CD14-positive monocyte (primary cell): ENCODE measurements around the gene KCNMB1. TPM values are rescaled to one million over a fixed set of nuclear protein-coding genes. Genes with fewer than 3 reads are reported as not detected.
A peak's percentile ranks its signal among the peaks of the same experiment; 100 is the strongest.

Experiments used
- DNase-seq, 3 donors: peaks; one replicate each; pipeline ENCODE4 v3.0.0-alpha.2; 2011 to 2022
- H2AFZ ChIP-seq: 2 replicates; pipeline ENCODE4 v1.6.0; 2012; ENCODE audit warnings: mild to moderate bottlenecking, low read depth, low read length, inconsistent platforms; ENCODE audit not compliant: insufficient read depth, poor library complexity, severe bottlenecking
- H3K27ac ChIP-seq, 2 donors: 1 replicate in 1 of 2; 2 replicates in 1 of 2; pipeline ENCODE4 v1.5.1; 2012 to 2013; ENCODE audit warnings: low read length in 2 of 2, control low read depth in 1 of 2, inconsistent platforms in 1 of 2, low read depth in 1 of 2, mild to moderate bottlenecking in 1 of 2
- H3K27me3 ChIP-seq, 2 donors: one replicate each; pipeline versions ENCODE4 v1.6.0 to v1.6.1; 2011 to 2013; ENCODE audit warnings: low read length in 2 of 2; ENCODE audit not compliant: control insufficient read depth in 2 of 2, insufficient read depth in 2 of 2
- H3K36me3 ChIP-seq, 2 donors: replicated peaks in 1 of 2; 1 replicate in 1 of 2; 2 replicates in 1 of 2; pipeline versions ENCODE4 v1.5.1 to v1.6.1; 2012 to 2013; ENCODE audit warnings: low read length in 2 of 2, control low read depth in 1 of 2, inconsistent platforms in 1 of 2, mild to moderate bottlenecking in 1 of 2; ENCODE audit not compliant: insufficient read depth in 2 of 2, control insufficient read depth in 1 of 2
- H3K4me1 ChIP-seq, 2 donors: 1 replicate in 1 of 2; 2 replicates in 1 of 2; pipeline versions ENCODE4 v1.5.1 to v1.6.1; 2012 to 2013; ENCODE audit warnings: low read length in 2 of 2, control low read depth in 1 of 2, inconsistent platforms in 1 of 2, mild to moderate bottlenecking in 1 of 2, moderate library complexity in 1 of 2; ENCODE audit not compliant: insufficient read depth in 2 of 2, control insufficient read depth in 1 of 2
- H3K4me2 ChIP-seq: replicated peaks from 2 replicates; pipeline ENCODE3; 2012; ENCODE audit warnings: low read length, moderate library complexity, mild to moderate bottlenecking; ENCODE audit not compliant: poor library complexity, severe bottlenecking; ENCODE audit errors: extremely low read depth
- H3K4me3 ChIP-seq, 3 experiments: fragments of 200-600 bp in 1 of 3; sonication (generic) in 1 of 3; replicated peaks in 1 of 3; 1 replicate in 2 of 3; 2 replicates in 1 of 3; pipeline ENCODE4 v1.5.1; 2011 to 2013; ENCODE audit warnings: low read length in 3 of 3, mild to moderate bottlenecking in 3 of 3, control low read depth in 2 of 3, low read depth in 2 of 3, inconsistent platforms in 1 of 3, moderate library complexity in 1 of 3
- H3K79me2 ChIP-seq: 2 replicates; pipeline ENCODE4 v1.6.0; 2012; ENCODE audit warnings: mild to moderate bottlenecking, control low read depth, inconsistent platforms, low read length, moderate library complexity; ENCODE audit not compliant: insufficient read depth
- H3K9ac ChIP-seq: 2 replicates; pipeline ENCODE4 v1.6.0; 2017; ENCODE audit warnings: low read length, mild to moderate bottlenecking; ENCODE audit not compliant: insufficient read depth, poor library complexity, severe bottlenecking
- H3K9me3 ChIP-seq, 2 donors: replicated peaks in 1 of 2; 1 replicate in 1 of 2; 2 replicates in 1 of 2; pipeline versions ENCODE4 v1.5.1 to v1.6.1; 2012 to 2013; ENCODE audit warnings: low read length in 2 of 2, control low read depth in 1 of 2; ENCODE audit not compliant: control insufficient read depth in 1 of 2, insufficient read depth in 1 of 2
- H4K20me1 ChIP-seq: 2 replicates; pipeline ENCODE4 v1.6.0; 2012; ENCODE audit warnings: mild to moderate bottlenecking, low read length, control low read depth, moderate library complexity; ENCODE audit not compliant: insufficient read depth
- H3K27ac Mint-ChIP-seq, 7 donors: one replicate each; pipeline ENCODE4 v1.8.0; 2020; ENCODE audit warnings: mild to moderate bottlenecking in 7 of 7, mixed read lengths in 7 of 7, moderate library complexity in 6 of 7, inconsistent platforms in 2 of 7
- H3K27me3 Mint-ChIP-seq, 3 donors: one replicate each; pipeline ENCODE4 v1.8.0; 2021 to 2022; ENCODE audit warnings: low read depth in 3 of 3, mild to moderate bottlenecking in 3 of 3, mixed read lengths in 3 of 3, moderate library complexity in 3 of 3, inconsistent platforms in 1 of 3
- H3K36me3 Mint-ChIP-seq, 2 donors: one replicate each; pipeline ENCODE4 v1.8.0; 2020; ENCODE audit warnings: mixed read lengths in 2 of 2, inconsistent platforms in 1 of 2, mild to moderate bottlenecking in 1 of 2
- H3K4me1 Mint-ChIP-seq: one replicate; pipeline ENCODE4 v1.8.0; 2020; ENCODE audit warnings: mild to moderate bottlenecking, mixed read lengths
- H3K4me3 Mint-ChIP-seq, 2 donors: one replicate each; pipeline ENCODE4 v1.8.0; 2020; ENCODE audit warnings: mild to moderate bottlenecking in 2 of 2, mixed read lengths in 2 of 2, moderate library complexity in 1 of 2
- H3K9me3 Mint-ChIP-seq, 7 donors: one replicate each; pipeline ENCODE4 v1.8.0; 2020 to 2022; ENCODE audit warnings: mixed read lengths in 7 of 7, mild to moderate bottlenecking in 6 of 7, moderate library complexity in 6 of 7, inconsistent platforms in 2 of 7
- CTCF ChIP-seq: fragments of 200-600 bp; IDR thresholded peaks from one replicate; pipeline ENCODE4 v1.8.0; 2022; ENCODE audit warnings: antibody characterized with exemption, mild to moderate bottlenecking
- WGBS: methylation state at CpG from one replicate; pipeline ENCODE4 v1.1.5; 2013; ENCODE audit warnings: missing lambda C conversion rate; ENCODE audit not compliant: insufficient coverage; 5-methylcytosine and 5-hydroxymethylcytosine counted together
- intact Hi-C, 2 donors: fragments of 100-400 bp; cut with micrococcal nuclease; formaldehyde crosslinking; loops; one replicate each; pipeline versions ENCODE4 v1.15.0 to v1.15.1; 2023
- polyA plus RNA-seq, 3 donors: library from polyadenylated mRNA; depleted of rRNA in 1 of 3; unstranded in 2 of 3; stranded (reverse) in 1 of 3; fragments of 300-500 nt in 2 of 3; fragments of >200 nt in 1 of 3; fragmentation: Illumina TruSeq in 2 of 3; gene quantifications; 1 replicate in 2 of 3; 2 replicates in 1 of 3; pipeline ENCODE4 v1.2.3, GENCODE V29; 2012 to 2021

Gene KCNMB1
- polyA plus RNA-seq, 3 donors, result 0.79 to 20.8 (median 1.2) TPM

DNA sequence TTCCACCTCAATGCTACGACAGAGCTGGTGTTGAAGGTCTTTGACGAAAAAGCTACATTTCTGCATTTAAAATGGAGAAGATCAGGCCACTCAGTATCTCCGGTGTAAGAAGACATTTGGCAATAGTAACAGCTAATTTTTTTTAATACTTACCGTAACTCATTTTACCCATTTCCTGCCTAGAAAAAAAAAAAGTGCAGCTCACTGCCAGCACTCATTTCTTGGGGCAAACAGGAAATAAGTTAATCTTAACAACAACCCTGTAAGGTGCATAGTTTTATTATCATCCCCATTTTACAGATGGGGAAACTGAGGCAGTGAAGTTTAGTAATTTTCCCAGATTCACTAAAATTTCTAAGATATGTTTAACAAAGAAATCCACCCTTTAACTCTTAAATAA, 27.4 kb upstream of the KCNMB1 start:
- Histone ChIP-seq H4K20me1 (no peaks in the 10 kb centered on the region), H3K9ac (no peak overlapping the region), H3K4me3 (no peak overlapping the region), H3K4me1 (peaks cover 4 to 9% of the 10 kb centered on the region in 2 donors), H3K79me2 (no peaks in the 10 kb centered on the region), H3K36me3 (no peaks in the 10 kb centered on the region), H3K4me2 (no peak overlapping the region), H3K27me3 (no peaks in the 10 kb centered on the region), H3K9me3 (no peaks in the 10 kb centered on the region), H2AFZ (no peak overlapping the region), H3K27ac (no peak overlapping the region)
- Mint-ChIP-seq H3K36me3 (no peaks in the 10 kb centered on the region), H3K27me3 (peaks cover 0 to 2% (median 2%) of the 10 kb centered on the region in 3 donors), H3K27ac (no peak overlapping the region), H3K4me1 (peaks cover 17% of the 10 kb centered on the region), H3K4me3 (no peak overlapping the region), H3K9me3 (no peaks in the 10 kb centered on the region)
- intact Hi-C loops, result loop anchor here in 1 of 2 donors (10.0 kb wide), 1 partner anchor 312 kb away; the partner anchor contains the start of gene FOXI1
- no CpG with 5 or more reads among the region's 4 CpGs for WGBS
- TF ChIP-seq CTCF, result no peak
- peak in 1 of 3 donors; percentile 25 for DNase-seq

DNA sequence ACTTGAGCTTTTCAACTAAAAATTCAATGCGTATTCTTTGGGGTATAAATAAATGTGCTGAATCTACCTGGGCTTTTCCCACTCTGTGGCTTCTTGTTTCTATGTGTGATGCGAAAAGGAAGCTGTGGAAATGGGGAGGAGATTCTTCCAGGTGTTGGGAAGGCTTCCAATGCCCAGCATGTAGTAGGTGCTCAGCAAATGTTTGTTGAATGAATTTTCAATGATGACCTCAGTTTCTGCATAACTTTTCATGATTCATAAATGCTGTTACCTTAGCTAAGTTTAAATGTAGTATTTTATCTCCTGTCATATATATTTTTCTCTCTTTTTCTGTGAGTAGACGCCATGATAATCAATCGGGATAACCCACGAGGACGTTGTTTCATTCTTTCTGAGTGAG, 25.6 kb upstream of the KCNMB1 start:
- no peaks in the 10 kb centered on the region for H3K27me3 ChIP-seq
- Mint-ChIP-seq H3K27ac (peak overlapping the region in 1 of 7 donors; percentile 34), H3K27me3 (peaks cover 0 to 2% (median 0%) of the 10 kb centered on the region in 3 donors), H3K36me3 (no peaks in the 10 kb centered on the region), H3K4me3 (no peak overlapping the region), H3K4me1 (peaks cover 16% of the 10 kb centered on the region), H3K9me3 (no peaks in the 10 kb centered on the region)
- no peak for TF ChIP-seq CTCF
- no peaks in the 10 kb centered on the region for H3K9me3 ChIP-seq
- no peaks in the 10 kb centered on the region for H4K20me1 ChIP-seq
- H3K4me3 ChIP-seq, result no peak overlapping the region
- WGBS, result 100% methylated on average over 1 of the region's 6 CpGs
- H3K79me2 ChIP-seq, result no peaks in the 10 kb centered on the region
- no peak overlapping the region for H3K4me2 ChIP-seq
- H3K4me1 ChIP-seq, result peaks cover 4 to 12% of the 10 kb centered on the region in 2 donors
- intact Hi-C loops, result loop anchor here in 1 of 2 donors (10.0 kb wide), 1 partner anchor 310 kb away; the partner anchor contains the start of gene FOXI1
- no peak overlapping the region for H2AFZ ChIP-seq
- no peaks in the 10 kb centered on the region for H3K36me3 ChIP-seq
- no peak for DNase-seq
- H3K9ac ChIP-seq, result no peak overlapping the region
- H3K27ac ChIP-seq, result no peak overlapping the region
